ENCODE data around the gene SIGLEC10.

The SIGLEC10 gene

DNA sequence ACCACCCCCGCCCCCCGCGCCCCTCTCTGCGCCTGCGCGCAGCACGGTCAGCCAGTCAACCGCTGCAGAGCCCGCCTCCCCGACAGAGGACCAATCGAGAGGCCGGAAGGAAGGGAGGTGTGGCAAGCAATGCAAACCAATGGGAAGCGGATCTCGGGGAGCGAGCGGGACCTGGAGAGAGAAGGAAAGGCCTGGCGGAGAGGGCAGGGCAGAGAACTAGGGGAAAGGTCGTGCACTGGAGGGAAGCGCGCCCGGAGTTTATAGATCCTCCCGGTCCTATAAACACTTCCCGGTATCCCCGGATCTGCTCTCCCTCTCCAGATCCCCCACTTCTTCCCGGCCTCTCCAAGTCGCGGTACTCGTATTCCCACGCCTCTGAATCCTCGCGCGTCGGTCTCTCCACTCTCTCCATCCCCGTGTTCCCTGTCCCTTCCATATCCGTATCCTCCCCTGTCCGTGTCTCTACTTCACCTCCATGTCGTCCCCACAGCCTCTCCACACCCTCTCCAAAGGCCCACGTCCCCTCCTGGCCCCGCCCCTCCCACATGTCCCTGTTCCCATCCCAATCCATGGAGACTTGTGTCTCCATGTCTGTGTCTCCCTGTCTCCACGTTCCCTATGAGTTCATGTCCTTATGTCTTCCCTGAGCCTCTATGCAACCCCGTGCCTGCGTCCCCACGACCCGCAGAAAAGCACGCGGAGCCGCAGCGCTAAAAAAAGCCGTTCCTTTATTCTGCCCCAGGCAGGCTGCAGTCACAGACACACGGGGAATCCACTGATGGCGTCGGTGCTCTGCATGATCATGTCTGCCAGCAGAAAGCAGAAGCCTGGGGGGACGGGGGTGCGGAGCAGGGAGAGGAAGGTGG is 50.8 kb downstream of the SIGLEC10 start:
- peak; percentile 88 to 92 for DNase-seq (ENCODE audit: low read depth in 2 of 2)

DNA sequence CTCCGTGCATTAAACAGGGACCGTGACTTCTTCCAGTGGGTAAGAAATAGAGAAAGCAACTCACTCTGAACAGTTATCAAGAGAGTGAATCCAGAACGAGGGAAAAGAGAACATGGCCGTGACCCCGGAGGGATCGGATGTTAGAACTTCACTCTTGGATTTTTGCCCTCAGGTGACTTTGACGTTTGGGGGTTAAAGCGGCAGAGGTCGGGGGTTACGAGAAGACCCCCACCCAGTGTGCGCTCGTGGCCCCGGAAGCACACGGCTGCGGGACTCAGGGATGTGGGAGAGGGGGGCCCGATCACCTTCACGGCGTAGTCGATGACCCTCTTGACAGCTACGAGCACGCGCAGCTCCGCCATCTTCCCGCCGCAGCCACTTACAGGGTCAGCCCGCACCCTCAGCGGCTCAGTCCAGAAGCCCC is 51.5 kb downstream of the SIGLEC10 start, which contains the start of gene ETFB:
TSS of gene ETFB (minus strand) at position 424 of the 424 bp plus-strand sequence. CDS start at position 362, 62 bp downstream.
- no peak for DNase-seq (ENCODE audit: low read depth in 2 of 2)

DNA sequence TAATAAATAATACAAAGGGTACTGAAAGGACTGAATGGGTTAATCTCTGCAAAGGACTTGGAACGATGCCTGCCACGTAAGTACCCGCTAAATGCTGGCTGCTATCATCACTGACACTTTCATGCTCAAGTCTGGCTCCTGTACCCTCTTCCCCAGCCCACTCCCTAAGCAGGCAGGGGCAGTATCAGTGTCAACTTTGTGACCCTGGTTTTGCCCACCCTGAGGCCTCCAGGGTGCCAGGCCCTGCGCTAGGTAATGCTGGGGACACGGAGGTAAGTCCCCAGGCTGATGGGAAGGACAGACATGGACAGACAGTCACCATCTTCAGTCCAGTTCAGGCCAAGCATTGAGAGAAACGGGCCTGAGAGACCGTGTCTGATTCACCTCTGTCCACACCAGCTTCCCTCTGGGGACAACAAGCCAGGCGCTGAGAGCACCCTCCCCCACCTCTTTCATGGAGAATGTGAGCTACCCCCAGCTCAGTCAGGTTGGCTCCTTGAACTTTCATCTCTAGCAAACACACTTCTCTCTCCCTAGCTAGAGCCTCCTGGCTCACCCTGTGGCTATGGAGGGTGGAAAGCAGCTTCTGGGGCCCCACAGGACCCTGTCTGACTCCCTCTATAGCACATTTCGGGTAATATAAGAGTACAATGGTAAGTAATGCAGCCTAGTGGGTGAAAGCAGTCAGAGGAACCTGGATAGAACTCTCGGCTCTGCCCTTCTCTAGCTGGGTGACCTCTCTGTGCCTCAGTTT is 52.1 kb downstream of the SIGLEC10 start:
- no peak for DNase-seq (ENCODE audit: low read depth in 2 of 2)

DNA sequence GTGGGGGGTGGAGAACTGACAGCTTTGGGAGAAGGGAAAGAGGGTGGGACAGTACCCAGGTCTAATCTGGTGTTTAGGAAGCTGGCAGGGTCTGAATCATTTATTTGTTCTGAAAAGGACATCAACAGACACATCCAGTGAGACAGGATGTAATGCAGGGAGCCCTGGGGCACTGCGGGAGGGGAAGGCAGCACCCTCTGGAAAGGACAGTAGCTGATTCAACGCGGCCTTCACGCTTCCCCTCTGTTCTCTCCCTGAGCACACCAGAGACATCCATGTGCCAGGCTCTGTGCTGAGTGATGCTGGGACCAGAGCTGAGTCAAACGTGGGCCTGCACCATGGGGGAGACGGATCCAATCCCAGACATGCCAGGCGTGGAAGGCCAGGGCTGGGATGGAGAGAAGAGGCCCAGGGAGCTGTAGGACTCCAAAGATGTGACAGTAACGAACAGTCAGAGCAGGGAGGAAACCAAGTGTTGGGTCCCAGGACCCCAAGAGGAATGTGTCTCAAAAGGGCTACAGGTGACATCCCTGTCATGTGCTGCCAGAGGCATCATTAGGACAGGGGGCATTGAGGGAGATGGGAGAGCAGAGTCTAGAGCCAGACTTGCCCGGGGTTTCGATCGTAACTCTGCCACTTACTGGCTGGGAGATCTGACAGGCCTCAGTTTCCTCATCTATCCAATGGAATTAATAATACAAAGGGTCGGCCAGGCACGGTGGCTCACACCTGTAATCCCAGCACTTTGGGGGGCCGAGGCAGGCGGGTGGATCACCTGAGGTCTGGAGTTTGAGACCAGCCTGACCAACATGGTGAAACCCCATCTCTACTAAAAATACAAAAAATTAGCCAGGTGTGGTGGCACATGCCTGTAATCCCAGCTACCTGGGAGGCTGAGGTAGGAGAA is 53.0 kb downstream of the SIGLEC10 start:
- no peak for DNase-seq (ENCODE audit: low read depth in 2 of 2)

GRCh38 chr19:51361239-51361638 is 56.2 kb downstream of the SIGLEC10 start:
- no peak for DNase-seq (ENCODE audit: low read depth in 2 of 2)

Measured in stimulated activated CD8-positive, alpha-beta memory T cell treated with anti-CD3 and anti-CD28 coated beads, Interleukin-7, amount 100 ng/mL, for 4 hours (primary cell).